Measurements from ENCODE around the gene RFX5.
"Not testable (repeated sequence)": the region's sequence is repeated elsewhere in the genome, so short reads cannot be mapped to it uniquely, and the experiment has no call there.

Gene RFX5

GRCh38 chr1:151369621-151370048 lies 22.6 kb upstream of the RFX5 start:
- no peak for TF ChIP-seq ZNF274 (IDR thresholded peaks at IDR 0.05; ENCODE audit: low read depth, low read length)
- H3K4me3 ChIP-seq (ENCODE audit: low read length) = no peak overlapping the region

- H3K4me3 ChIP-seq (ENCODE audit: low read length) = no peak overlapping the region
- TF ChIP-seq ZNF274 (IDR thresholded peaks at IDR 0.05; ENCODE audit: low read depth, low read length) = no peak
These were observed 22.2 kb upstream of the RFX5 start for GRCh38 chr1:151369302-151369610.

- no peak for TF ChIP-seq ZNF274 (IDR thresholded peaks at IDR 0.05; ENCODE audit: low read depth, low read length)
- no peak overlapping the region for H3K4me3 ChIP-seq (ENCODE audit: low read length)
These were observed 21.6 kb upstream of the RFX5 start for GRCh38 chr1:151368393-151369301.

GRCh38 chr1:151367658-151368392 lies 20.8 kb upstream of the RFX5 start:
- no peak for TF ChIP-seq ZNF274 (IDR thresholded peaks at IDR 0.05; ENCODE audit: low read depth, low read length)

GRCh38 chr1:151364996-151365395 lies 17.9 kb upstream of the RFX5 start:
- no peak for TF ChIP-seq ZNF274 (IDR thresholded peaks at IDR 0.05; ENCODE audit: low read depth, low read length)
- H3K4me3 ChIP-seq (ENCODE audit: low read length) = no peak overlapping the region

More at GRCh38 chr1:151367658-151368392, 20.8 kb upstream of the RFX5 start:
- H3K4me3 ChIP-seq (ENCODE audit: low read length) = no peak overlapping the region

- no peak overlapping the region for H3K4me3 ChIP-seq (ENCODE audit: low read length)
- no peak for TF ChIP-seq ZNF274 (IDR thresholded peaks at IDR 0.05; ENCODE audit: low read depth, low read length)
These were observed 15.5 kb upstream of the RFX5 start for GRCh38 chr1:151362308-151363155.

- TF ChIP-seq ZNF274 (IDR thresholded peaks at IDR 0.05; ENCODE audit: low read depth, low read length) = no peak
- no peak overlapping the region for H3K4me3 ChIP-seq (ENCODE audit: low read length)
These were observed 14.8 kb upstream of the RFX5 start for GRCh38 chr1:151361883-151362282.

- TF ChIP-seq ZNF274 (IDR thresholded peaks at IDR 0.05; ENCODE audit: low read depth, low read length) = no peak
- H3K4me3 ChIP-seq (ENCODE audit: low read length) = no peak overlapping the region
These were observed 9.6 kb upstream of the RFX5 start for GRCh38 chr1:151356696-151357095.

- H3K4me3 ChIP-seq (ENCODE audit: low read length) = no peak overlapping the region
- no peak for TF ChIP-seq ZNF274 (IDR thresholded peaks at IDR 0.05; ENCODE audit: low read depth, low read length)
These were observed 5.1 kb upstream of the RFX5 start for GRCh38 chr1:151352021-151352718.

GRCh38 chr1:151350323-151350722 lies 3.3 kb upstream of the RFX5 start:
- not testable (repeated sequence) for H3K4me3 ChIP-seq (ENCODE audit: low read length)

GRCh38 chr1:151347523-151348246 lies 633 bp upstream of the RFX5 start:
- TF ChIP-seq ZNF274 (IDR thresholded peaks at IDR 0.05; ENCODE audit: low read depth, low read length) = no peak
- peak overlapping the region; percentile 52; the same call in 1 of the 2 replicates for H3K4me3 ChIP-seq (ENCODE audit: low read length)

GRCh38 chr1:151346082-151346768 lies 827 bp downstream of the RFX5 start:
- TF ChIP-seq ZNF274 (IDR thresholded peaks at IDR 0.05; ENCODE audit: low read depth, low read length) = no peak

GRCh38 chr1:151344291-151344690 lies 2.8 kb downstream of the RFX5 start:
- H3K4me3 ChIP-seq (ENCODE audit: low read length) = no peak overlapping the region
- no peak for TF ChIP-seq ZNF274 (IDR thresholded peaks at IDR 0.05; ENCODE audit: low read depth, low read length)

More at GRCh38 chr1:151346082-151346768, 827 bp downstream of the RFX5 start:
- H3K4me3 ChIP-seq (ENCODE audit: low read length) = peak overlapping the region; percentile 78

Measured in GM08714 (cell line).